Measurements from ENCODE around the gene IL11RA. TPM values are rescaled to one million over a fixed set of nuclear protein-coding genes. Genes with fewer than 3 reads are reported as not detected.

IL11RA gene
- total and polyA plus RNA-seq, 9 of the 15 experiments (the other 6 are each of a cell fraction or from before 2014, with no cell fraction given), result 0.11 to 5.8 (median 2.8) TPM

DNA sequence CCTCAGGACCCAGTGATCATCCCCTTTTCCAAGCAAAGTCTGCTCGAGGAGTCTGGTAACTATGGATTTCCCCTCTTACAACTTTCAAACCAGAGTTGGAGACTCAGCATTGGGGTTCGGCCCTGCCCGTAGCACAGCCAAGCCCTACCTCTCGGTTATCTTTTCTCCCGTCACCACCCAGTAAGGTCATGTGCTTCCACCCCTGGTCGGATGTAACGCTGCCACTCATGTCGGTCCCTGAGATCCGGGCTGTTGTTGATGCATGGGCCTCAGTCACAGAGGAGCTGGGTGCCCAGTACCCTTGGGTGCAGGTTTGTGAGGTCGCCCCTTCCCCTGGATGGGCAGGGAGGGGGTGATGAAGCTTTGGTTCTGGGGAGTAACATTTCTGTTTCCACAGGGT is 4.3 kb upstream of the IL11RA start:
- no peaks in the 10 kb centered on the region for H3K9me3 ChIP-seq (replicated peaks; ENCODE audit: control insufficient read depth, insufficient read depth, low read depth, low read length)
- intact Hi-C loops (cut with micrococcal nuclease) (no loop called here), in situ Hi-C loops (cut with MboI) (no loop called here)
- BruUV-seq (replicated peaks), result no TSS peak
- H3K4me3 ChIP-seq, result peak overlapping the region; percentile 84
- H3K27ac ChIP-seq (ENCODE audit: extremely low read depth, low read depth, low read length), result peak overlapping the region; percentile 75; the same call in 2 of the 3 replicates
- peaks cover 29 to 39% of the 10 kb centered on the region in 2 experiments for H3K4me1 ChIP-seq (replicated peaks in 1 of 2; ENCODE audit: control insufficient read depth in 2 of 2, insufficient read depth in 2 of 2, low read length in 2 of 2)
- H3K4me2 ChIP-seq (ENCODE audit: insufficient read depth, low read length), result peak overlapping the region; percentile 92
- DNase-seq (ENCODE audit: extremely low read depth in 1 of 4, low spot score in 3 of 4) (peak in 2 of 4 experiments; percentile 35 to 60), ATAC-seq (peak; percentile 26; the same call in 2 of the 3 replicates), FAIRE-seq (peak; percentile 6)
- no peaks in the 10 kb centered on the region for H3K27me3 ChIP-seq (ENCODE audit: control insufficient read depth in 2 of 2, insufficient read depth in 2 of 2, low read length in 2 of 2)
- H3K36me3 ChIP-seq (ENCODE audit: control insufficient read depth, insufficient read depth, low read length), result peaks cover 27% of the 10 kb centered on the region; the same call in 2 of the 3 replicates
- WGBS (ENCODE audit: insufficient coverage, low coverage, missing lambda C conversion rate), result 3% methylated on average over 3 of the region's 10 CpGs
- no peaks in the 10 kb centered on the region for H4K20me1 ChIP-seq (replicated peaks; ENCODE audit: control insufficient read depth, insufficient read depth, low read length)
- H2AFZ ChIP-seq (ENCODE audit: low read depth, low read length), result peak overlapping the region; percentile 97
- peaks cover 21% of the 10 kb centered on the region for H3K79me2 ChIP-seq (ENCODE audit: control insufficient read depth, insufficient read depth, low read length)
- peak overlapping the region; percentile 80 to 90 for H3K9ac ChIP-seq (ENCODE audit: insufficient read depth in 1 of 2, low read depth in 2 of 2, low read length in 2 of 2)
- peaks cover 7% of the 10 kb centered on the region for H3K9me1 ChIP-seq (ENCODE audit: control insufficient read depth, insufficient read depth, low read length)
- ChIA-PET CTCF (ENCODE audit: low intra/inter-chr PET ratio) (interaction anchor here (1.0 to 1.2 kb wide), 2 partner anchors 17 to 54 kb away, joined by 3 read pairs; no protein-coding TSS in a partner anchor), POLR2A (interaction anchor here (0.6 to 1.2 kb wide), 4 partner anchors 12 to 41 kb away, joined by 3 to 4 read pairs (median 3); no protein-coding TSS in a partner anchor)
- TF ChIP-seq FOS (IDR thresholded peaks at IDR 0.05; ENCODE audit: extremely low read depth, insufficient read length), result no peak
- TF ChIP-seq ZNF79 (CRISPR knock-in tag; IDR thresholded peaks at IDR 0.05; ENCODE audit: low read depth), result no peak
- TF ChIP-seq USF1 (CRISPR knock-in tag; IDR thresholded peaks at IDR 0.05), result peak; percentile 60
- TF ChIP-seq DPF2 (IDR thresholded peaks at IDR 0.05), result no peak
- TF ChIP-seq CREM (IDR thresholded peaks at IDR 0.05; ENCODE audit: low read depth), result no peak
- no peak for TF ChIP-seq HDAC3 (IDR thresholded peaks at IDR 0.05; ENCODE audit: borderline replicate concordance, partially characterized antibody)
- no peak for TF ChIP-seq SREBF1 (IDR thresholded peaks at IDR 0.05; ENCODE audit: borderline replicate concordance, low read depth, low read length)
- TF ChIP-seq DACH1 (IDR thresholded peaks at IDR 0.05; ENCODE audit: partially characterized antibody), result no peak
- TF ChIP-seq CTBP1 (IDR thresholded peaks at IDR 0.05; ENCODE audit: borderline replicate concordance), result peak; percentile 23; the same call in 1 of the 2 replicates
- TF ChIP-seq, protein P1, sequence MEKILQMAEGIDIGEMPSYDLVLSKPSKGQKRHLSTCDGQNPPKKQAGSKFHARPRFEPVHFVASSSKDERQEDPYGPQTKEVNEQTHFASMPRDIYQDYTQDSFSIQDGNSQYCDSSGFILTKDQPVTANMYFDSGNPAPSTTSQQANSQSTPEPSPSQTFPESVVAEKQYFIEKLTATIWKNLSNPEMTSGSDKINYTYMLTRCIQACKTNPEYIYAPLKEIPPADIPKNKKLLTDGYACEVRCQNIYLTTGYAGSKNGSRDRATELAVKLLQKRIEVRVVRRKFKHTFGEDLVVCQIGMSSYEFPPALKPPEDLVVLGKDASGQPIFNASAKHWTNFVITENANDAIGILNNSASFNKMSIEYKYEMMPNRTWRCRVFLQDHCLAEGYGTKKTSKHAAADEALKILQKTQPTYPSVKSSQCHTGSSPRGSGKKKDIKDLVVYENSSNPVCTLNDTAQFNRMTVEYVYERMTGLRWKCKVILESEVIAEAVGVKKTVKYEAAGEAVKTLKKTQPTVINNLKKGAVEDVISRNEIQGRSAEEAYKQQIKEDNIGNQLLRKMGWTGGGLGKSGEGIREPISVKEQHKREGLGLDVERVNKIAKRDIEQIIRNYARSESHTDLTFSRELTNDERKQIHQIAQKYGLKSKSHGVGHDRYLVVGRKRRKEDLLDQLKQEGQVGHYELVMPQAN (IDR thresholded peaks at IDR 0.05; ENCODE audit: borderline replicate concordance), result no peak
- no peak for TF ChIP-seq CBX1 (IDR thresholded peaks at IDR 0.05; ENCODE audit: low read depth)
- TF ChIP-seq, protein P2, sequence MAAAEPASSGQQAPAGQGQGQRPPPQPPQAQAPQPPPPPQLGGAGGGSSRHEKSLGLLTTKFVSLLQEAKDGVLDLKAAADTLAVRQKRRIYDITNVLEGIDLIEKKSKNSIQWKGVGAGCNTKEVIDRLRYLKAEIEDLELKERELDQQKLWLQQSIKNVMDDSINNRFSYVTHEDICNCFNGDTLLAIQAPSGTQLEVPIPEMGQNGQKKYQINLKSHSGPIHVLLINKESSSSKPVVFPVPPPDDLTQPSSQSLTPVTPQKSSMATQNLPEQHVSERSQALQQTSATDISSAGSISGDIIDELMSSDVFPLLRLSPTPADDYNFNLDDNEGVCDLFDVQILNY (CRISPR knock-in tag; IDR thresholded peaks at IDR 0.05), result no peak
- TF ChIP-seq ZNF316 (IDR thresholded peaks at IDR 0.05), result no peak
- TF ChIP-seq RAD51 (IDR thresholded peaks at IDR 0.05; ENCODE audit: borderline replicate concordance, low read depth), result peak; percentile 27; the same call in 1 of the 2 replicates
- no peak for TF ChIP-seq MYBL2 (IDR thresholded peaks at IDR 0.05; ENCODE audit: low read depth)
- TF ChIP-seq MYBL2 (CRISPR knock-in tag; IDR thresholded peaks at IDR 0.05; ENCODE audit: borderline replicate concordance), result no peak
- no peak for TF ChIP-seq CSDE1 (IDR thresholded peaks at IDR 0.05)
